ENCODE data around the gene SLC39A6. TPM values are rescaled to one million over a fixed set of nuclear protein-coding genes. Genes with fewer than 3 reads are reported as not detected.

The SLC39A6 gene
- total RNA-seq, 1 experiment from 2014 or later, result 70.5 TPM

GRCh38 chr18:36128530-36128870, 640 bp downstream of the SLC39A6 start:
- intact Hi-C loops (cut with micrococcal nuclease), result no loop called here
- H4K20me1 ChIP-seq (ENCODE audit: insufficient read depth), result no peaks in the 10 kb centered on the region
- TF ChIP-seq MAX (IDR thresholded peaks at IDR 0.05) (no peak), SP1 (IDR thresholded peaks at IDR 0.05; ENCODE audit: low read depth) (no peak), EZH2 (IDR thresholded peaks at IDR 0.05) (no peak), ZNF274 (IDR thresholded peaks at IDR 0.05; ENCODE audit: low read depth, low read length) (no peak), EGR1 (IDR thresholded peaks at IDR 0.05; ENCODE audit: low read depth) (no peak), EZH2phosphoT487 (IDR thresholded peaks at IDR 0.05; ENCODE audit: borderline replicate concordance) (no peak), SRF (IDR thresholded peaks at IDR 0.05; ENCODE audit: low read depth) (no peak), CEBPB (IDR thresholded peaks at IDR 0.05; ENCODE audit: low read depth) (no peak), CTCF (IDR thresholded peaks at IDR 0.05 in 2 of 3, conservative IDR thresholded peaks at IDR 0.05 in 1 of 3; ENCODE audit: borderline replicate concordance in 1 of 3, insufficient read depth in 1 of 3, low read depth in 2 of 3, low read length in 2 of 3) (no peak), FOSL1 (IDR thresholded peaks at IDR 0.05; ENCODE audit: low read depth) (no peak), RAD21 (IDR thresholded peaks at IDR 0.05; ENCODE audit: low read depth) (no peak), YY1 (IDR thresholded peaks at IDR 0.05; ENCODE audit: extremely low read depth, insufficient replicate concordance, low read depth, low read length) (no peak), ATF3 (IDR thresholded peaks at IDR 0.05) (no peak)
- peaks cover 12 to 22% of the 10 kb centered on the region in 2 experiments for H3K4me1 ChIP-seq (ENCODE audit: control insufficient read depth in 1 of 2, insufficient read depth in 2 of 2, low read length in 2 of 2)
- H3K27ac ChIP-seq (ENCODE audit: low read depth, low read length), result peak overlapping the region; percentile 100; the same call in 1 of the 2 replicates
- H3K9me3 ChIP-seq (ENCODE audit: control insufficient read depth in 1 of 2, insufficient read depth in 1 of 2, low read depth in 1 of 2, low read length in 2 of 2), result no peaks in the 10 kb centered on the region
- ChIA-PET RAD21 (ENCODE audit: low non-redundant PET in 1 of 2, low total read pairs in 2 of 2, uncharacterized antibody in 2 of 2, unreplicated experiment in 2 of 2) (no interaction called here), CTCF (no interaction called here), POLR2A (interaction anchor here (1.3 kb wide), 1 partner anchor 11 kb away, joined by 4 read pairs; no protein-coding TSS in a partner anchor)
- H3K9ac ChIP-seq (ENCODE audit: low read length), result peak overlapping the region; percentile 85
- no TSS peak for BruUV-seq (replicated peaks)
- H3K9me2 ChIP-seq (ENCODE audit: insufficient read depth), result no peaks in the 10 kb centered on the region
- ATAC-seq (no peak), DNase-seq (ENCODE audit: low read depth, low spot score) (no peak)
- peaks cover 0 to 4% of the 10 kb centered on the region in 2 experiments; a peak in 3 of 4 replicates for H3K36me3 ChIP-seq (ENCODE audit: control insufficient read depth in 1 of 2, insufficient read depth in 2 of 2, low read length in 2 of 2)
- H3K79me2 ChIP-seq (ENCODE audit: insufficient read depth, low read length), result peaks cover 71% of the 10 kb centered on the region
- no peak overlapping the region for H2AFZ ChIP-seq (ENCODE audit: low read depth, low read length, poor library complexity, severe bottlenecking)
- H3K4me2 ChIP-seq (ENCODE audit: low read length), result peak overlapping the region; percentile 99
- H3K4me3 ChIP-seq (replicated peaks in 1 of 2; ENCODE audit: low read depth in 1 of 2, low read length in 2 of 2), result peak overlapping the region; percentile 87 to 98
- H3K27me3 ChIP-seq (ENCODE audit: insufficient read depth, low read length), result no peaks in the 10 kb centered on the region

All from HCT116 (cell line).